ENCODE measurements around the gene FBXO42.
A peak's percentile ranks its signal among the peaks of the same experiment; 100 is the strongest.

FBXO42 gene

DNA sequence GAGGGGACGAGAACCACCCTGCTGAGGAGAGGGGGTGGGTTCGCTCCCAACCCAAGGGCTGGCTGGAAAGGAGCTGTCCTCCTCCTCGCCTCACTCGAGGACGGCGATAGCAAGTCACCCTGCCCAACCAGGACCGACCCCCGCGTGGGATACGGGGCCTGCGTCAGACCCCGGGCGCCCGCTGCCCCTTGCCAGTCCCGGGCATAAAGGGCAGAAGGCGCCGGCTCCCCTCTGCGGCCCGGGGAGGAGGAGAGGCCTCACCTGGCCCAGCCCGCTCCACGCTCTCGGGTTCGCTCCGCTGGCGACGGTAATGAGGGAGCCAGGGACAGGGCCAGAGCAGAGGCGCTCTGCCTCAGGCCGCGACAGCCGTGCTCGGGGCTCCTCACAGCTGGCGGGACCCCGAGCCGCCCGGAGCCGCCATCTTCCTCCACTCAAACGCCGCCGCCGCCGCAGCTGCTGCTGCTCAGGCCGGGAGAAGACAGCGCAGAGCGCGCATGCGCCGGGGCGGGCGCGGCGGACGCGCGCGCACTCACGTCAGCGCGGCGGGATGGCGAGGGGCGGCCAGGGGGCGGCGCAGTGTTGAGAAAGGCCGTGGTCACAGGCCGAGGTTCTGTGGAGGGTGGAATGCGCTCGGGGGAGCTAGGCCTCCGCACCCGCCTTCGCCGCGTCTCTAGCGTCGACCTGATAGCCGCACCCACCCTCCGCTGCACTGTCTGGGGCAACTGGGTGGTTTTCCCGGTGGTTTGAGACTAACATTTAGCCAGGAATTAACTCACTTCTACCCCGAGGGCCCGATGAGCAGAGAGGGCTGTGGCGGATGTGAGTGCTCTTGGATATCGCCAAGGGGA, at the start of gene FBXO42:
Gene FBXO42 (minus strand): TSS at position 487 of the 848 bp plus-strand sequence. CDS start 37,062 bp downstream, outside the sequence.
- peak; percentile 92 for DNase-seq (ENCODE audit: low spot score)

DNA sequence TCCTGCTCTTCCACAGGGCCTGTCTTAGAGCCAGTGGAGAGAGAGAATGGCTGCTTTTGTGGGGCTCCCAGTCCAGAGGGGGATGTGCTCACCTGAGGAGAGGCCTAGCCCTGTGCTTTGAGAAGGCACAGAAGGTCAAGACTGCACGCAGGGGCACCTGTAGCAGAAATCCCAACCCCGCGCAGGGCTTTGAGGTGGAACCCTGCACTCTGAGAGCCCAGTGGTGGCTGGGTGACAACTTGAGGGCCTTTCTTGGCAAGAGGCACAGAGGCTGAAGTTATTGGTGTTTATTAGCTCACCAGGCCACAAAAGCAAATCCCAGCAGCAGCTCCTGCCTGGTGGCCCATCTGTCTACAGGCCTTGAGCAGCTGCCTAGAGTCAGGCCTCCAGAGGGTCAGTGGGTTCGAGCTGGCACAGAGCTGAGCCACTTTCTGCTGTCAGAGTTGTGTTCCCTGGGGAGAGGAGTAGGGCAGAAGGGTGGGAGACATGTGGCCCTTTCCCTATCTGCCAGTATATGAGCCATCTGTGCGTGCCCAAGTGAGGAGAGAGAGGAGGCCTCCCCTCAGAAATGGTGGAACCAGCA, 46.2 kb upstream of the FBXO42 start:
- no peak for DNase-seq (ENCODE audit: low spot score)

DNA sequence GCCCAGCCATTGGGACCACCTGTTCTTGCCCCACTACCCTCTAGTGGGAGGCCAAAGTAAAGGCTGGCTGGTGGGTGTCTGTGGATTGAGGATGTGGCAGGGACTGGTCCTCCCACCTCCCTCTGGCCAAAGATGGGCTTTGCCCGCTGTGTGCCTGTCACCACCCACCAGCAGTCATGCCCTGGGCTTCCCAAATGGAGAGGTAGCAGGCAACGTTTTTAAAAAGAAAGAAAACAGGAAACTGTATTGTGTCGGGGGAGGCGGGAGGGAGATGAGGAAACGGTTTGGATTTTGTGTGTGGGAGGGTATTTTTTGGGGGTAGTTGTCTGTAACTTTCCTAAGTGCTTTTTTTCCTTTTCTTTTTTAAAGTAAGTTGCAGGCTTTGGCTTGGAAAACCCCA, 44.8 kb upstream of the FBXO42 start:
- no peak for DNase-seq (ENCODE audit: low spot score)

DNA sequence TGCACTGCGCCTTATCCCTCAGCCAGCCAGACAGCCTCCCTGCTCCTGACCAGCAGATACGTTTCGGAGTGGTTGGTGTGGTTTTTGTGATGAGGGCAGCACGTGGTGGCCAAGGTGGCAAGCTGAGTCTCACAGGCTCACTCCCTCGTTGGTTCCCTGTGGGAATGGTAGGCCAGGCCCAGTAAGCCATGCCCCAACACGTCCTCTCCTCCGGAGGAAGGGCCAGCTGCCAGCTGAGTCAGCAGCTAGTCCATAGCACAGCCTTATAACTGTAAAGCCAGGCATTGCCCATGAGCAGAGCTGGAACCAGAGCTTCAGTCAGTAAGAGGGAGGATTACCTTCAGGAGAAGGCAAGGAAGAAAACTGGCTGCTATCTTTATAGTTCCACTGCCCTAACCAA, 44.3 kb upstream of the FBXO42 start:
- DNase-seq (ENCODE audit: low spot score), result peak; percentile 22

DNA sequence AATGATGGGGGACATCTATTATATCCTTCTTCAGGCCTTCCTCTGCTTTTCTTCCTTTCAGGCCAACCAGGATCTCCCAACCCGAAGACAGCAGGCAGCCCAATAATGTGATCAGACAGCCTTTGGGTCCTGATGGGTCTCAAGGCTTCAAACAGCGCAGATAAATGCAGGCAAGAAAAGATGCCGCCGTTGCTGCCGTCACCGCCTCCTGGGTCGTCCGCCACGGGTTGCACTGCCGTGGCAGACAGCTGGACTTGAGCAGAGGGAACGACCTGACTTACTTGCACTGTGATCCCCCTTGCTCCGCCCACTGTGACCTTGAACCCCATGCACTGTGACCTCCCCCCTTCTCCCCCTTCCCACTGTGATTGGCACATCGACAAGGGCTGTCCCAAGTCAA, 42.7 kb upstream of the FBXO42 start:
- DNase-seq (ENCODE audit: low spot score), result no peak

DNA sequence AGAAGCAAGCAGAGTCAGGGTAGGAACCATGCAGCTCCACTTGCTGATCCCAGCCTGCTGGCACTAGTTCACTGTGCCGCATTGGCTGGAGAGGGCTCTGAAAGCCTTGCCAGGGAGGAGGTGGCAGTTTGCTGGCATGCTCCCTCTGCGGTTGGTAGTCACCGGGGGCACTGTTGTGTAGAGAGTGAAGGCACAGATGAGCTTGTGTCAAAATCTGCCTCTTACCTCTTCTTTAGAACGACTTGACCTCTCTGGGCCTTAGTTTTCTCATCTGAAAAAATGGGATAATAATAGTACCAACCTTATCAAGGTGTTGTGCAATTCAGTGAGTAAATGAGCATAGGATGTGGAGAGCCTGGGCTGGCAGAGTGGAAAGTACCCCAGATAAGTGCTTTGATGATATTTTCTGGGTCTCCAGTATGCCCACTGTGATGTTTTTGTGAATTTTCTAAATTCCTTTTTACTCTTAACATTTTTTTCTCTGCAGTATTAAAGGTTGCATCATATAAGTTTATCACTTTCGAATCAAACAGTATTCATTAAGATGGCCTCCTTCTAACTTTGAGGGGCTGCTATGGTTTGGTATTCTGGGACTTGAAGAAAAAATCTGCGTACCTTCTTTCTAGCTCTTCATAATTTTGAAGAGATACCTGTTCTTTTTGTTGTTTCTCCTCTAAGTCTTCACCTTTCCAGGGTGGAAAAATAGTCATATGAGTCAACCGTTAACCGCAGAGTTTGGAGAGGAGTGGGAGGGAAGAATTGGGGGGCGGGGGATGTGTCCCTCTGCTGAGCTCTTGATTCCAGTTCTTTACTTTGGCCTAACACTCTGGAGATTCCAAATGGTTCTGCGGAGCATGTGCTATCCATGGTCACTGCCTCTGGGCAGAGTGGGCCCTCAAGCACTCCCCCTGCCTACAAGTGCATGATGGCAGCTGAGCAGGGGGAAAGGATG, 41.6 kb upstream of the FBXO42 start:
- peak; percentile 81 for DNase-seq (ENCODE audit: low spot score)

DNA sequence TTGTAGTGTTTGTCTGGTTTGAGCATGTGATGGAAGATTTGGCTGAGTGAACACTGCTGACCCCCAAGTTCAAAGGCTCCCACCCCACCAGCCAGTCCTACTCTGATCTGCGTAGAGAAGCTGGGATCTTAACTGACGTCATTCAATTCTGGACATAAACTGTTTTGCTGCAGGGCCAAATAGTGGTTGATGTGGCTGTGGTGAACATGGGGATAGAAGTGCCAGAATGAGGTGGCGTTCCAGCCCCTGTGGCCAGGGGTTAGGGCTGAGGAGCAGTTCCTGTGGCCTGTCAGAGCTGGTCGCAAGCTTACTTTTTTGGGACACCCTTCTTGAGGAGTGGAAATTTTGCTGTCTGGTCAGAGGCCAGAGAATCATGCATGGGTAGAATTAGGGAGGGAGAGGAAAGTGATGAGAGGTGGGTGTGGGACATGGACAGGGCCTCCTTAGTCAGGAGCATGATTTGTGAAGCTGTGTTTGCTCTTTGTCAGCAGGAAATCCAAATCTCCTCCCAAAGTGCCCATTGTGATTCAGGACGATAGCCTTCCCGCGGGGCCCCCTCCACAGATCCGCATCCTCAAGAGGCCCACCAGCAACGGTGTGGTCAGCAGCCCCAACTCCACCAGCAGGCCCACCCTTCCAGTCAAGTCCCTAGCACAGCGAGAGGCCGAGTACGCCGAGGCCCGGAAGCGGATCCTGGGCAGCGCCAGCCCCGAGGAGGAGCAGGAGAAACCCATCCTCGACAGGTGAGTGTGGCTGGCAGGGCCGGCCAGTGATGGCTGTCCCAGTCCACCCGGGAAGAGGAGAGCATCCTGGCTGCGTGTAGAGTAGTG, 40.7 kb upstream of the FBXO42 start:
- DNase-seq (ENCODE audit: low spot score), result no peak

DNA sequence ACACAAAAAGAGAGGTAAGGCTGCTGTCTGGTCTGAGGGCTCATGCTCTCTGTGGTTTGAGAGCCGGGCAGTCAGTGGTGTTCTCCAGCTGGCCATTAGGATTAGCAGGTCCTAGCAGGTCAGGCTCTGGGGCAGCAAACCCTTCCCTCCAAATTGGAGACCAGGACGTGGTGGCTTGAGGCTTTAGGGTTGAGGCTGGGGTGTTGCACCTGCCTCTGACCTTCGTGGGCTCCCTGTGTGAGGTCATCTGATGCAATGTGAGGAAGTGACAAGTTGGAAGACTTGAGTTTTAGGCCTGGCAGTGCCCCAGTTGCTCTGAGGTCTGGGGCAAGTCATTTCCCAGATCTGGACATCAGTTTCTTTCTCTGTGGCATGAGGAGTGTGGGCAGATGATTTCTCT, 39.1 kb upstream of the FBXO42 start:
- no peak for DNase-seq (ENCODE audit: low spot score)

DNA sequence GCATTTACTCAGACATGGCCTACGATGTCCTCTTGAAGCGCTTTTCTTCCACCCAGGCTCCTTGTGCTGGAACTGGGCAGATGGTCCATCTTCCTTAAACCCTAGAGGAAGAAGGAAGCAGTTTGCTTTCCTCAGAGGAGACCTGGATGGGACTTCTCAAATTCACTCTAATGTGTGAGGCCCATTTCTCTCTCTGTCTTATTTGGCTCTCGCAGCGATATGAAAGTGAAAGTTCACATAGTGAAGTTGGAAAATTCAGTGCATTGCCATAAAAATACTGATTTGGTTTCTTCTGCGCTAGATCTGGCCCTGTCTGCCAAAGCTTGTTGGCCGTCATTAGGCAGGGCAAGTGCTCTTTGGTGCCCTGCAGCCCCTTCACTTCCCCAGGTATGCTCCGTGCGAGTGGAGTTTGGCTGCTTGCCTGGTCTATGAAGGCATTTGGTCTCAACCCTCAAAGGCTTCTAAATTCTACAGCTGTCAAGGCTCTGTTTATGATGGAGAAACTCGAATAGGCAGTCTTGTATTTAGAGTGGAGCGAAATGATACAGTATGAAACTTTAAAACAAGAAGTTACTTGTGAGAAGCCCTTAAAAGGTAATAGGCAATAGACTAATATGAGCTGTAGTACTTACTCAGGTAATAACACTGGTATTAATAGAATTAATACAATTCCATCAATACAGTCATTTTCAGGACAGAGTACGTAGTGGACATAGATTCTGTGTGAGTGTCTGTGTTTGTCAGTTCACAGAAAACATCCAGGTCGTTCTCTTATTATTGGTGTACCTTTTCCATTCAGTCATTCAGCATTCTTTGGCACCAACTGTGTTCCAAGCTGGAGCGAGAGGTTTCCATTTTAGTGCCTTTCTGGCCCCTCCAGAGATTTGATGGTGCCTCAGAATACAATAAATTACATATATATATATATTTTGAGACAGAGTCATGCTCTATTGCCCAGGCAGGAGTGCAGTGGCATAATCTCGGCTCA, 35.2 kb upstream of the FBXO42 start:
- DNase-seq (ENCODE audit: low spot score), result no peak

DNA sequence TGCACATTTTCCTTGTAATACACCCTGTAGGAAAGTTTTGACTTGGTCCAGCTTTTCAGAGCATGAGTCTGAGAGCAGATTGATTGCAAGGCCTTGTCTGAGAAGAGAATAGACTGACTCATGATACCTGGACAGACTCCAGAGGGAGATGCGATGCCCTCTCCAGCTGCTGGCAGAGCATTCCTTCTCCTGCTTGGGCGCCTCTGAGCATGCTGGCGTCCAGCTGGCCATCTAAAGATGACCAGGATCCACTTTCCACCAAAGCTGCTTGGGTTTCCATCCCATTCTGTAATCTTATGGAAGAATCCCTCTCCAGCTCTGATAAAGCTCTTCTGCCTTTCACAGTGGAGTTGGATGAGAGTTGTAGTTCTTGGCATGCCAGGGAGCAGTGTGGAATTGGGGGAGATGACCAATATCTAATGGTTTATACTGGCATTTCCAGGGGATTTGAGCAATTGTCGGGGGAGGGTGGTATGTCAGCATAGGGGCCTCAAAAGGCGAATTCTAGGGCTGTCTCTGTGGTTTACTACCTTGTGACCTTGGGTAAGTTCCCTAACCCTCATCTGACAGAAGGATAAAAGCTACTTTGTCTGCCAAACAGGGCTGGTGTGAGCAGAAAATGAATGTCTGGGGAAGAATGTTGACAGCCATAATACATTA, 34.3 kb upstream of the FBXO42 start:
- DNase-seq (ENCODE audit: low spot score), result peak; percentile 63

DNA sequence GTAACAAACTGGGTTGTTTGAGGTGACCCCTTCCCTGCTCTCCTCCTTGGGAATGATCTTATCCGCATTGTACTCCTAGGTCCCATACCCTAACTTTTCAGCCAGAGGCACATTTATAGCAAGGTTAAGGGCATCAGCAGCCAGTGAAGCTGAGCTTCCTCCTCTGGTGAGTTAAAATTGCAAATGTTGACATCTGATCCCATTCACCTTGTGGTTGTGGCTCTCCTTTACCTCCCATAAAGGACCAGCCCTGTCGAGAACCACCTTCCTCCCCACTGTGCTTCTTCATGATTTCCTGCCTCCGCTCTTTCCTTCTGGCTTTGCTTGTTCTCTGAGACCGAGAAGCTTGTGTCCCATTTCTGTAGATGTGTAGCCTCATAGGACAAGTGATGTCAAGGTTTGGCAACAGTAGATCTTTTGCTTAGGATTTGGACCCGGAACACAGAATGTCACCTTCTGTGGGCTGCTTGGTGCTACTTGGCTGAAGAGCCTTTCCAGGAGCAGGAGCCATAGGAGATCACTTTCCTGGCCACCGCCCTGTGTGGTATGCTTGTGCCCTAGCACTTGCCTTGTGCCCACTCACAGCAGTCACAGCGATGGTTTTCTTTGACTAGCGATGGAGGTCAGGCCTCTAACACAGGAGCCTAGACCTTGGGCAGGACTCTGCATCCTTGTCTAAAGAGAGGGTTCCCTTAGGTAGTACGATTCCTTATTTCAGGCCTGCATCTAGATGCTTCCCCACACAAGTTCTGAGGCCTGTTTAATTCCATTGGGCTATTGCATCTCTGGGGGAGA, 33.6 kb upstream of the FBXO42 start:
- no peak for DNase-seq (ENCODE audit: low spot score)

DNA sequence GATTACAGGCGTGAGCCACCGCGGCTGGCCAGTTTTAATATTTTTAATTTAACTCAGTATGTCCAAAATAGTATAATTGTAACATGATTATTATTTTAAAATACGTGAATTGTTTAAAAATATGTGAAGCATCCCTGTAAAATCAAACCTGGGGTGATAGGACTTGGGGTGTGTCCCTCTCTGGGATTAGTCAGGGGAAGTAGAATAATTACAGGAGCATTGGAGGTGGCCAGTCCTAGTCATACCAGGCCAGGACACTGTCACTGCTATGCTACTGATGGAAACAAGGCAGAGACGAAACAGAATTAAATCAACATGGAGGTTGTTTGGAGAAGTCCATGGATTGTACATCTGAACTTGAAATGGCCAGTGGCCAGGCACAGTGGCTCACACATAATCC, 31.6 kb upstream of the FBXO42 start:
- no peak for DNase-seq (ENCODE audit: low spot score)

DNA sequence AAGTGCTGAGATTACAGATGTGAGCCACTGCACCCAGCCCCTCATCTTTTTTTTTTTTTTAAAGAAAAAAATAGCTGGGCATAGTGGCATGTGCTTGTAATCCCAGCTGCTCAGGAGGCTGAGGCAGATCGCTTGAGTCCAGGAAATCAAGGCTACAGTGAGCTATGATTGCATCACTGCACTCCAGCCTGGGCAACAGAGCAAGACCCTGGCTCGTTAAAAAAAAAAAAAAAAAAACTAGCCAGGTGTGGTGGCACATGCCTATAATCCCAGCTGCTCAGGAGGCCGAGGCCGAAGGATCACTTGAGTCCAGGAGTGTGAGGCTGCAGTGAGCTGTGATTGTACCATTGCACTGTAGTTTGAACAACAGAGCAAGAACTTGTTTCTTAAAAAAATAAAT, 28.6 kb upstream of the FBXO42 start:
- DNase-seq (ENCODE audit: low spot score), result no peak

DNA sequence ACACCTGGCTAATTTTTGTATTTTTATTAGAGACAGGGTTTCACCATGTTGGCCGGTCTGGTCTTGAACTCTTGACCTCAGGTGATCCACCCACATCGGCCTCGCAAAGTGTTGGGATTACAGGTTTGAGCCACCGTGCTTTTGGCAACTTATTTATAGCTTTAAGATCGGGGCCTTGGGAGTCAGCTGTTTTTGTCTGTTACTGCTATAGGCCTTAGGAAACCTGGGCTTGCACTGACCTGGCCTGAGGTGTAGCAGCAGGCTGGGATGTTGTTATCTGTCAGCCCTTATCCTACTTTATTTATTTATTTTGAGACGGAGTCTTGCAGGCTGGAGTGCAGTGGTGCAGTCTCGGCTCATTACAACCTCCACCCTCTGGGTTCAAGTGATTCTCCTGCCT, 26.2 kb upstream of the FBXO42 start:
- DNase-seq (ENCODE audit: low spot score), result no peak

DNA sequence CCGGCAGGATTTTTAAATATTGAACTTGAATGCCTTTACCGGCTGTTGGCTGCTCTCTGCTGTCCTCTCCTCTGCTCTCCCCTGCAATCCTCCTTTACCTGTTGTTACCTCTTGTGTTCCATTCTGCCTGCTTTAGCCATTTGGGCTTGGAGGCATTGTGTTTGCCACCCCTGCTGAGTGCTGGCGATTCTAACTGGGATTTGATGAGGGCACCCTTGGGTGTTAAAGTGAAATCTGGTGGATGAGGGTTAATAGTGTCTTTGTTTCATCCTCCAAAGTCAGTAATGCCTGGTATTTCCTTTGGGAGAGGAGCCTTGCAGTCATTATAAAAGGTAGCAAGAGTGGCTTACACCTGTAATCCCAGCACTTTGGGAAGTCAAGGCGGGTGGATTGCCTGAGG, 24.7 kb upstream of the FBXO42 start:
- no peak for DNase-seq (ENCODE audit: low spot score)

DNA sequence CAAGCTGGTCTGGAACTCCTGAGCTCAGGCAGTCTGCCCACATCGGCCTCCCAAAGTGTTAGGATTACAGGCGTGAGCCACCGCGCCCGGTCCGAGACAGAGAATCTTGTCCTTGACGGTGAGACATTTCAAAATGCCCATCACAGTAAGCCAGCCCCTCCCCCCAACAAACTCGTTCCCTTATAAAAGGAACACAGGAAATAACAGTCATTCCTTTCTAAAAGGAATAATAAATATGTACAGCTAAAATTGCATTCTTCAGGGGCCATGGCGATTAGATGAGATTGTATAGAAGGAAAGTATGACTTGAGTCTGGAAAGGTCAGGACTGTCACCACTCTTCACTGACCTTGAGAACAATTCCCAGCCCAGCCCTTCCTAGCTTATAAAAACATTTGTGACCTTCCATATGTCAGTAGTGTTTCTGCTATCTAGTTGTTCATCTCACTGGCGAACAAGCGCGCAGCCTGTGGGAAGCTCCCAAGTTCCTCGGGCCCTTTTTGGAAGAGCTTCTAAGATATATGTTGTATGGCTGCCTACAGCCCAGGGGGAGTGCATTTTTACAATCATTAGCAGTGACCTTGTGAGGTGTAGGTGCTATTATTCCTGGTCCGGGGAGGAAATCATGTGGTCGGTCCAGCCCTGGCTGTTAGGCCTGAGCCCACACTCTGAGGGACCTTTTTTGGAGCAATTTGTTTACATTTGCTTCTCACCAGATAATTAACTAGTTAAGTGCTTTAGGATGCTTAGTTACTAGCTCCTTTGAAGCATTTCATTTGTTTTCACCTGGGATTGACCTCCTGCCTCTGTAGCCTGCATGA, 23.5 kb upstream of the FBXO42 start:
- no peak for DNase-seq (ENCODE audit: low spot score)

DNA sequence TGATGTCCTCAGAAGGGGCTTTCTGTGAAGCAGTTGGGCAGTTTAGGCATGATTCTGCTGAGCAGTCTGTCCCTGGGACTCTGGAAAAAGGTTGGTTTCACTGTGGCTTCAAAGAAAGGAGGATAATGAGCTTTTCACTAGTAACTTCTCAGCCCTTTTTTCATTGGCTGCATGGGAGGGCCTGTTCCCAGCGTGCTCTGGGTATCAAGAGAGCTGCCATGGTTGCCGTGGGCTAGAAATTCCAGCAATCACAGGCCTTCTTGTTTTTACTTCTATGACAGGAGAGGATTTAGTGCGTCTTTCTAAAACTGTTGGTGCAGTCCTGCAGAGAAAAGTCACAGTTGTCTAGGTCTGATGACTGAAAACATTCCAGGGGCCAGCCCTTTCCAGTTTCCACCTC, 22.0 kb upstream of the FBXO42 start:
- peak; percentile 57 for DNase-seq (ENCODE audit: low spot score)
